Neuronal stem cell (in vitro differentiated cells): Measurements from ENCODE around the gene LY86.

Experiments
- DNase-seq: peaks from one replicate; pipeline ENCODE4 v3.0.0-alpha.2; 2013; ENCODE audit warnings: low spot score
- H2AFZ ChIP-seq: one replicate; pipeline ENCODE4 v1.6.1; 2013; ENCODE audit warnings: mild to moderate bottlenecking, low read length, inconsistent platforms
- H2AK5ac ChIP-seq: 2 replicates; pipeline ENCODE4 v1.6.1; 2013; ENCODE audit warnings: low read depth, mild to moderate bottlenecking, inconsistent platforms, low read length, moderate library complexity, mixed read lengths
- H2BK120ac ChIP-seq: 2 replicates; pipeline ENCODE4 v1.6.1; 2013; ENCODE audit warnings: low read depth, mild to moderate bottlenecking, inconsistent platforms, low read length, moderate library complexity, mixed read lengths
- H2BK12ac ChIP-seq: one replicate; pipeline ENCODE4 v1.6.1; 2013; ENCODE audit warnings: low read length, inconsistent platforms
- H2BK15ac ChIP-seq: 2 replicates; pipeline ENCODE4 v1.6.1; 2013; ENCODE audit warnings: mild to moderate bottlenecking, low read length, inconsistent platforms, mixed read lengths
- H2BK5ac ChIP-seq: one replicate; pipeline ENCODE4 v1.6.1; 2013; ENCODE audit warnings: inconsistent platforms, mild to moderate bottlenecking, low read length, moderate library complexity
- H3K14ac ChIP-seq: one replicate; pipeline ENCODE4 v1.6.1; 2013; ENCODE audit warnings: low read length, inconsistent platforms
- H3K18ac ChIP-seq: 2 replicates; pipeline ENCODE4 v1.6.1; 2013; ENCODE audit warnings: low read length, inconsistent platforms
- H3K23ac ChIP-seq: 2 replicates; pipeline ENCODE4 v1.6.1; 2013; ENCODE audit warnings: low read depth, mild to moderate bottlenecking, mixed read lengths, low read length, inconsistent platforms; ENCODE audit not compliant: poor library complexity
- H3K27ac ChIP-seq: replicated peaks from 3 replicates; pipeline ENCODE4 v1.5.1; 2013; ENCODE audit warnings: low read length, inconsistent platforms
- H3K27me3 ChIP-seq, 3 experiments: 2 replicates each; pipeline ENCODE4 v1.6.1; 2013; ENCODE audit warnings: low read length in 3 of 3, mild to moderate bottlenecking in 2 of 3, inconsistent platforms in 1 of 3, low read depth in 1 of 3, mixed read lengths in 1 of 3, moderate library complexity in 1 of 3; ENCODE audit not compliant: control insufficient read depth in 3 of 3, insufficient read depth in 3 of 3
- H3K36me3 ChIP-seq, 2 donors: replicated peaks in 1 of 2; 2 replicates each; pipeline ENCODE4 v1.6.1; 2013; ENCODE audit warnings: low read length in 2 of 2; ENCODE audit not compliant: control insufficient read depth in 2 of 2, insufficient read depth in 2 of 2
- H3K4ac ChIP-seq: 2 replicates; pipeline ENCODE4 v1.6.1; 2013; ENCODE audit warnings: inconsistent platforms, mild to moderate bottlenecking, low read length, moderate library complexity
- H3K4me1 ChIP-seq, 2 donors: 1 replicate in 1 of 2; 2 replicates in 1 of 2; pipeline ENCODE4 v1.6.1; 2013; ENCODE audit warnings: low read length in 2 of 2, low read depth in 1 of 2; ENCODE audit not compliant: control insufficient read depth in 2 of 2, insufficient read depth in 1 of 2
- H3K4me2 ChIP-seq: one replicate; pipeline ENCODE4 v1.6.1; 2013; ENCODE audit warnings: mild to moderate bottlenecking, low read length, inconsistent platforms; ENCODE audit not compliant: insufficient read depth, poor library complexity, severe bottlenecking
- H3K4me3 ChIP-seq, 2 donors: 2 replicates each; pipeline ENCODE4 v1.5.1; 2013; ENCODE audit warnings: low read length in 2 of 2, mild to moderate bottlenecking in 2 of 2, inconsistent platforms in 1 of 2, moderate library complexity in 1 of 2
- H3K79me1 ChIP-seq: one replicate; pipeline ENCODE4 v1.6.1; 2013; ENCODE audit warnings: low read depth, mild to moderate bottlenecking, inconsistent platforms, low read length, moderate library complexity
- H3K9ac ChIP-seq: one replicate; pipeline ENCODE4 v1.6.1; 2013; ENCODE audit warnings: mild to moderate bottlenecking, low read depth, low read length, inconsistent platforms; ENCODE audit not compliant: poor library complexity
- H3K9me3 ChIP-seq, 2 donors: replicated peaks in 1 of 2; 2 replicates each; pipeline versions ENCODE3 to v1.6.1; 2013; ENCODE audit warnings: low read length in 2 of 2, mild to moderate bottlenecking in 2 of 2, inconsistent platforms in 1 of 2, low read depth in 1 of 2, mixed read lengths in 1 of 2, moderate library complexity in 1 of 2; ENCODE audit not compliant: control insufficient read depth in 2 of 2, insufficient read depth in 1 of 2
- H4K8ac ChIP-seq: one replicate; pipeline ENCODE4 v1.6.1; 2013; ENCODE audit warnings: low read depth, mild to moderate bottlenecking, inconsistent platforms, low read length, moderate library complexity
- H4K91ac ChIP-seq: one replicate; pipeline ENCODE4 v1.6.1; 2013; ENCODE audit warnings: low read length, low read depth, mild to moderate bottlenecking, inconsistent platforms; ENCODE audit not compliant: poor library complexity
- WGBS, 2 donors: extraction: QIAGEN DNeasy Blood & Tissue Kit; methylation state at CpG; one replicate each; pipeline ENCODE4 v1.1.7; 2013; ENCODE audit warnings: missing lambda C conversion rate in 2 of 2, mixed read lengths in 1 of 2; ENCODE audit not compliant: insufficient read length in 2 of 2, insufficient replicate concordance in 1 of 2; ENCODE audit errors: extremely low coverage in 2 of 2; 5-methylcytosine and 5-hydroxymethylcytosine counted together

LY86 gene

GRCh38 chr6:6634735-6635075, 46.2 kb downstream of the LY86 start:
- H3K27ac ChIP-seq = no peak overlapping the region
- H3K4me1 ChIP-seq = no peaks in the 10 kb centered on the region
- no peak overlapping the region for H3K4me2 ChIP-seq
- H2BK120ac ChIP-seq = no peak overlapping the region
- no peak overlapping the region for H3K14ac ChIP-seq
- H4K91ac ChIP-seq = no peak overlapping the region
- H3K23ac ChIP-seq = no peak overlapping the region
- no peak for DNase-seq
- no peak overlapping the region for H2AFZ ChIP-seq
- H3K18ac ChIP-seq = no peak overlapping the region
- H3K9ac ChIP-seq = no peak overlapping the region
- no peak overlapping the region for H3K4me3 ChIP-seq
- H3K79me1 ChIP-seq = no peaks in the 10 kb centered on the region
- no peak overlapping the region for H4K8ac ChIP-seq
- no CpG with 5 or more reads among the region's 1 CpG for WGBS, 2 donors
- H3K27me3 ChIP-seq = no peaks in the 10 kb centered on the region
- H2BK5ac ChIP-seq = no peak overlapping the region
- H3K4ac ChIP-seq = no peak overlapping the region
- no peak overlapping the region for H2BK12ac ChIP-seq
- H3K36me3 ChIP-seq = no peaks in the 10 kb centered on the region
- no peaks in the 10 kb centered on the region for H3K9me3 ChIP-seq
- no peak overlapping the region for H2AK5ac ChIP-seq
- H2BK15ac ChIP-seq = no peak overlapping the region

- Histone ChIP-seq H2BK15ac (no peak overlapping the region), H2BK12ac (no peak overlapping the region), H4K91ac (no peak overlapping the region), H3K79me1 (no peaks in the 10 kb centered on the region), H4K8ac (no peak overlapping the region), H2AFZ (no peak overlapping the region), H3K9ac (no peak overlapping the region), H2BK120ac (no peak overlapping the region), H3K18ac (no peak overlapping the region), H3K27ac (no peak overlapping the region), H3K4me3 (no peak overlapping the region), H3K23ac (no peak overlapping the region), H3K27me3 (no peaks in the 10 kb centered on the region), H3K4ac (no peak overlapping the region), H3K14ac (no peak overlapping the region), H2BK5ac (no peak overlapping the region), H3K9me3 (no peaks in the 10 kb centered on the region), H3K4me1 (no peaks in the 10 kb centered on the region), H3K36me3 (no peaks in the 10 kb centered on the region), H3K4me2 (no peak overlapping the region), H2AK5ac (no peak overlapping the region)
- DNase-seq = no peak
- WGBS, 2 donors = no CpG with 5 or more reads among the region's 2 CpGs
Measured at GRCh38 chr6:6635291-6635690, 46.8 kb downstream of the LY86 start.

DNA sequence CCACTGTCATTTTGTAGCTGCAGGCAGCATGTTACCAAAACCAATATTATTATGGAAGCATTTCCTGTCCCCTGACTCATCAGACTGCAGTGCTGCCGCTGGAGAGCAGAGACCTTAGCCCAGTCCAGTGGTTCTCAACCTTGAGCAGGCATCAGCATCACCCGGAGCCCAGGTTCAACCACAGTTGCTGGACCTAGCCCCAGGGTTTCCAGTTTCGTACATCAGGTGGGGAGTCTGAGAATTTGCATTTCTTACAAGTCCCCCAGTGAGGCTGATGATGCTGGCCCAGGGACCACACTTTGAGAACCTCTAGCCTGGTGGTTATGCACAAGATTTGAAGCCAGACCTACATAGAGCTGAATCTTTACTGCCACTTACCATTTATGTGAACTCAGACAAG, 47.3 kb downstream of the LY86 start:
- Histone ChIP-seq H3K4me2 (no peak overlapping the region), H2BK15ac (no peak overlapping the region), H2AFZ (no peak overlapping the region), H3K23ac (no peak overlapping the region), H3K4me3 (no peak overlapping the region), H3K36me3 (no peaks in the 10 kb centered on the region), H3K27me3 (no peaks in the 10 kb centered on the region), H2BK120ac (no peak overlapping the region), H3K27ac (no peak overlapping the region), H3K79me1 (no peaks in the 10 kb centered on the region), H4K8ac (no peak overlapping the region), H3K4me1 (no peaks in the 10 kb centered on the region), H2BK5ac (no peak overlapping the region), H2AK5ac (no peak overlapping the region), H3K9ac (no peak overlapping the region), H2BK12ac (no peak overlapping the region), H3K14ac (no peak overlapping the region), H3K4ac (no peak overlapping the region), H3K18ac (no peak overlapping the region), H3K9me3 (no peaks in the 10 kb centered on the region), H4K91ac (no peak overlapping the region)
- no CpG with 5 or more reads among the region's 3 CpGs for WGBS, 2 donors
- DNase-seq = no peak

- Histone ChIP-seq H3K9ac (no peak overlapping the region), H2BK15ac (no peak overlapping the region), H3K18ac (no peak overlapping the region), H3K4me2 (no peak overlapping the region), H2BK5ac (no peak overlapping the region), H3K36me3 (no peaks in the 10 kb centered on the region), H2BK120ac (no peak overlapping the region), H3K14ac (no peak overlapping the region), H3K4ac (no peak overlapping the region), H3K79me1 (no peaks in the 10 kb centered on the region), H3K27ac (no peak overlapping the region), H3K9me3 (no peaks in the 10 kb centered on the region), H2AFZ (no peak overlapping the region), H3K23ac (no peak overlapping the region), H3K4me1 (no peaks in the 10 kb centered on the region), H3K4me3 (no peak overlapping the region), H4K8ac (no peak overlapping the region), H3K27me3 (no peaks in the 10 kb centered on the region), H4K91ac (no peak overlapping the region), H2AK5ac (no peak overlapping the region), H2BK12ac (no peak overlapping the region)
- DNase-seq = no peak
- no CpG with 5 or more reads among the region's 4 CpGs for WGBS, 2 donors
Measured at GRCh38 chr6:6639572-6639971, 51.1 kb downstream of the LY86 start.
